Mesothelial cell of epicardium (in vitro differentiated cells): ENCODE data around the gene CCL17. TPM values are rescaled to one million over a fixed set of nuclear protein-coding genes. Genes with fewer than 3 reads are reported as not detected.

Experiments used
- DNase-seq, 2 experiments: peaks; one replicate each; pipeline ENCODE4 v3.0.0; 2021; ENCODE audit warnings: low spot score in 2 of 2; ENCODE audit not compliant: unreplicated experiment in 2 of 2
- H3K27ac Mint-ChIP-seq: 2 replicates; pipeline ENCODE4 v1.8.0; 2021; ENCODE audit warnings: mixed read lengths
- H3K27me3 Mint-ChIP-seq: 2 replicates; pipeline ENCODE4 v1.8.0; 2021; ENCODE audit warnings: low read depth, mixed read lengths
- H3K36me3 Mint-ChIP-seq: 2 replicates; pipeline ENCODE4 v1.8.0; 2021; ENCODE audit warnings: mixed read lengths
- H3K4me1 Mint-ChIP-seq: 2 replicates; pipeline ENCODE4 v1.8.0; 2021; ENCODE audit warnings: mixed read lengths
- H3K4me3 Mint-ChIP-seq: 2 replicates; pipeline ENCODE4 v1.8.0; 2021; ENCODE audit warnings: mild to moderate bottlenecking, moderate library complexity, mixed read lengths
- H3K9me3 Mint-ChIP-seq: 2 replicates; pipeline ENCODE4 v1.8.0; 2021; ENCODE audit warnings: mixed read lengths
- total RNA-seq: library from RNA; stranded (reverse); gene quantifications from 3 replicates; pipeline ENCODE4 v1.2.1, GENCODE V29; 2021
- TF ChIP-seq, protein P1 (sequence below): fragments of 200-600 bp; sonication (generic); IDR thresholded peaks from one replicate; pipeline ENCODE4 v1.5.0; 2021; ENCODE audit warnings: antibody characterized with exemption; ENCODE audit not compliant: unreplicated experiment

CCL17 gene
- total RNA-seq, 1 donor from 2014 or later = not detected

- TF ChIP-seq, protein P1, sequence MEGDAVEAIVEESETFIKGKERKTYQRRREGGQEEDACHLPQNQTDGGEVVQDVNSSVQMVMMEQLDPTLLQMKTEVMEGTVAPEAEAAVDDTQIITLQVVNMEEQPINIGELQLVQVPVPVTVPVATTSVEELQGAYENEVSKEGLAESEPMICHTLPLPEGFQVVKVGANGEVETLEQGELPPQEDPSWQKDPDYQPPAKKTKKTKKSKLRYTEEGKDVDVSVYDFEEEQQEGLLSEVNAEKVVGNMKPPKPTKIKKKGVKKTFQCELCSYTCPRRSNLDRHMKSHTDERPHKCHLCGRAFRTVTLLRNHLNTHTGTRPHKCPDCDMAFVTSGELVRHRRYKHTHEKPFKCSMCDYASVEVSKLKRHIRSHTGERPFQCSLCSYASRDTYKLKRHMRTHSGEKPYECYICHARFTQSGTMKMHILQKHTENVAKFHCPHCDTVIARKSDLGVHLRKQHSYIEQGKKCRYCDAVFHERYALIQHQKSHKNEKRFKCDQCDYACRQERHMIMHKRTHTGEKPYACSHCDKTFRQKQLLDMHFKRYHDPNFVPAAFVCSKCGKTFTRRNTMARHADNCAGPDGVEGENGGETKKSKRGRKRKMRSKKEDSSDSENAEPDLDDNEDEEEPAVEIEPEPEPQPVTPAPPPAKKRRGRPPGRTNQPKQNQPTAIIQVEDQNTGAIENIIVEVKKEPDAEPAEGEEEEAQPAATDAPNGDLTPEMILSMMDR = no peak
- H3K27me3 Mint-ChIP-seq = peaks cover 9% of the 10 kb centered on the region
- H3K36me3 Mint-ChIP-seq = no peaks in the 10 kb centered on the region
- no peak overlapping the region for H3K4me3 Mint-ChIP-seq
- no peaks in the 10 kb centered on the region for H3K9me3 Mint-ChIP-seq
- H3K4me1 Mint-ChIP-seq = peaks cover 5% of the 10 kb centered on the region
- peak overlapping the region; percentile 43 for H3K27ac Mint-ChIP-seq
- DNase-seq = no peak
These were observed 5.5 kb downstream of the CCL17 start for GRCh38 chr16:57409870-57410587.

GRCh38 chr16:57411362-57411976, 6.9 kb downstream of the CCL17 start:
- no peak overlapping the region for H3K27ac Mint-ChIP-seq
- H3K36me3 Mint-ChIP-seq = no peaks in the 10 kb centered on the region
- peaks cover 5% of the 10 kb centered on the region for H3K4me1 Mint-ChIP-seq
- no peak for DNase-seq
- TF ChIP-seq, protein P1 = no peak
- no peaks in the 10 kb centered on the region for H3K9me3 Mint-ChIP-seq
- H3K4me3 Mint-ChIP-seq = no peak overlapping the region
- peaks cover 4% of the 10 kb centered on the region for H3K27me3 Mint-ChIP-seq

DNA sequence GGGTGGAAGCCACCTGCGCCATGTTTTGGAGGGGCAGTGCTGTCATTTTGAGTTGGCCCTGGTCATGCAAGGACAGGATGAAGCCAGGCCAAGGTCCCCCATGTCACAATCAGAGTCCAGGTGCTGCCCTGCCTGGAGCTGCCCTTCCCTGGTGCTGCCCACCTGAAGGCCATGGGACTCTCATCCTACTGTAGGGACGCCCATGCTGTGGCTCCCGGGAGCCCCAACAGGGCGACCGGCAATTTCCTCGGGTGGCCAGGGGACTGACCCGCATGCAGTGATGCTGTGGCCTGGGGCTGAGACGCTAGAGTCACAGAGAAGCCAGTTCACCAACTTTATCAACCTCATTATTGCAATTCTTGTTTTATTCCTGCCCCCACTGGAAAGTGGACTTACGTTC, 8.0 kb downstream of the CCL17 start:
- H3K27ac Mint-ChIP-seq = no peak overlapping the region
- H3K4me3 Mint-ChIP-seq = no peak overlapping the region
- TF ChIP-seq, protein P1 = no peak
- no peak for DNase-seq
- peaks cover 12% of the 10 kb centered on the region for H3K4me1 Mint-ChIP-seq
- no peaks in the 10 kb centered on the region for H3K9me3 Mint-ChIP-seq
- H3K36me3 Mint-ChIP-seq = no peaks in the 10 kb centered on the region
- H3K27me3 Mint-ChIP-seq = peaks cover 4% of the 10 kb centered on the region

DNA sequence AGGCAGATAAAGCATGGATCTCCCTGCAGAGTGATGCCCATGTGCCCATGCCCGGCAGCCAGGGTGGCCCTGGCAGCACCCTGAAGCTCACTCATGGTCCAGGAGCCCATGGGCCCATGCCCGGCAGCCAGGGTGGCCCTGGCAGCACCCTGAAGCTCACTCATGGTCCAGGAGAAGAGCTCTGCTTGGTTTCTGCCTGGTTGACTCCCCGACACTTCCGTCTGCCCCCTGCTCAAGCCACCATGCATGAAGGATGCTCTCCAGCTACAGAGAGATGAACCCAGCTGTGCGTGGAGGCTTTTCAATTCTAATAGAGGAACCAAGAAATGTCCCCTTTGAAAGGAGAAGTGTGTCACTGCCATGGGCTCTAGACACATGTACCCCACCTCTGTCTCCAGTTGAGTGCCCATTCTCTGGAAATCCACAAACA, 8.7 kb downstream of the CCL17 start:
- no peak for DNase-seq
- Mint-ChIP-seq H3K27ac (no peak overlapping the region), H3K4me1 (peaks cover 16% of the 10 kb centered on the region), H3K9me3 (no peaks in the 10 kb centered on the region), H3K27me3 (peaks cover 4% of the 10 kb centered on the region), H3K36me3 (no peaks in the 10 kb centered on the region), H3K4me3 (no peak overlapping the region)
- TF ChIP-seq, protein P1 = no peak

DNA sequence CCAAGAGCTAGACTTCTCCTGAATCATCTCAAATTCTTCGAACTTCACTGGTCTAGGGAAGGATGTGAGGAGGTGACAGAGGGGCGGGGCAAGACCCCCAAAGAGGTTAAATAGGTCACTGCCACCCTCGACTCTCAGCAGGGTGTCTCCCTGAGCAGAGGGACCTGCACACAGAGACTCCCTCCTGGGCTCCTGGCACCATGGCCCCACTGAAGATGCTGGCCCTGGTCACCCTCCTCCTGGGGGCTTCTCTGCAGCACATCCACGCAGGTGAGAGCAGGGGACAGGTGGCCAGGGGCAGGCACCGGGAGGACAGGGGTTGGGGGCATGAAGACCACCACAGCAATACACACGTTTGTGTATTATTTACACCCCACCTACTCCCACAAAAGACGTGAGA, 9.2 kb downstream of the CCL17 start:
- no peak for DNase-seq
- Mint-ChIP-seq H3K4me3 (no peak overlapping the region), H3K27ac (no peak overlapping the region), H3K36me3 (no peaks in the 10 kb centered on the region), H3K9me3 (no peaks in the 10 kb centered on the region), H3K27me3 (peaks cover 4% of the 10 kb centered on the region), H3K4me1 (peaks cover 19% of the 10 kb centered on the region)
- TF ChIP-seq, protein P1 = no peak
